22Rv1 (cell line): Measurements from ENCODE around the gene PPP6R2.

Source experiments
- CTCF ChIP-seq: fragments of 450-650 bp; IDR thresholded peaks from 2 replicates; pipeline ENCODE4 v1.5.1; 2017; ENCODE audit warnings: mild to moderate bottlenecking
- ZFX ChIP-seq: fragments of 450-650 bp; IDR thresholded peaks from 2 replicates; pipeline ENCODE4 v1.6.1; 2017; ENCODE audit warnings: antibody characterized with exemption, borderline replicate concordance

- no peak for TF ChIP-seq CTCF
- no peak for TF ChIP-seq ZFX
Measured at GRCh38 chr22:50360578-50360977, 17.5 kb downstream of the PPP6R2 start.
